ENCODE measurements around the gene TLK1. TPM values are rescaled to one million over a fixed set of nuclear protein-coding genes. Genes with fewer than 3 reads are reported as not detected.
A peak's percentile ranks its signal among the peaks of the same experiment; 100 is the strongest.

The TLK1 gene
- total RNA-seq, 1 experiment from 2014 or later: 79.1 TPM

DNA sequence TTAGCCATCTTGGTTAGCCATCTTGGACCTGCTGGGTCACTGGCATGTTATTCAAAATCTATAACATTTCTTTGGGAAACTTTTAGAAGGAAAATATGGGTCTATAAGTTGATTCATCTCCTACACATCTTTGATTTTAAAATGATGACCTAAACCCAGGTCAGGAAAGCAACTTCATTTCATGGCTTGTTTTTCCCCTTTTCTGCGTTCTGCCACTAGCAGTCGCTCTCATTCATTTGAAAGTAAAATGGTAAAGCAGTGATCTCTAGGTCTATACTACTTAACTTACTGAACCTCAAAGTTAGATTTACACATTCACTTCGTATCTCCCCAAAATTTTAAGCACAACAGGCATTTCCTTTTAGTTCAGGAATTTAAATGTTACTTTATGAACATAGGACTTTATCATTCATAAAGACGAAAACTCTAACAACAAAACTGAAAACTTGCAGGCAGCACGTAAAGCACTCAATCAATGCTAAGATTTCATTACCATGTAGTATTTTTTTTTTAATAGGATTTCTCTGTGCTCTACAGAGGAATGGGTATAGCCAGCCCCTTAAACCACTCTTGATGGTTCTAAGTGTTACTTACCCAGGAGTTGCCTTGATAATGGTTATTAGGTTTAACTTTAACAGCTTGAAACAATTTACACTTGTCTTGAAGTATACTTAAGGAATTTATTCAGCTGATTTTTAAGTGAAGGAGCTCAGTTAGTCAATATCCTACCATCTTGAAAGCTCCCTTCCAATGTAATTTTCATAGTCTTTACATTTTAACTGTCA lies 169.1 kb downstream of the TLK1 start:
- intact Hi-C loops (cut with micrococcal nuclease; ENCODE audit: unreplicated experiment): no loop called here
- no peak overlapping the region for H3K27ac ChIP-seq (ENCODE audit: low read depth, low read length, poor library complexity, severe bottlenecking)
- no peak overlapping the region for H3K4me3 ChIP-seq (ENCODE audit: low read depth, low read length, poor library complexity, severe bottlenecking)
- TF ChIP-seq, protein P1, sequence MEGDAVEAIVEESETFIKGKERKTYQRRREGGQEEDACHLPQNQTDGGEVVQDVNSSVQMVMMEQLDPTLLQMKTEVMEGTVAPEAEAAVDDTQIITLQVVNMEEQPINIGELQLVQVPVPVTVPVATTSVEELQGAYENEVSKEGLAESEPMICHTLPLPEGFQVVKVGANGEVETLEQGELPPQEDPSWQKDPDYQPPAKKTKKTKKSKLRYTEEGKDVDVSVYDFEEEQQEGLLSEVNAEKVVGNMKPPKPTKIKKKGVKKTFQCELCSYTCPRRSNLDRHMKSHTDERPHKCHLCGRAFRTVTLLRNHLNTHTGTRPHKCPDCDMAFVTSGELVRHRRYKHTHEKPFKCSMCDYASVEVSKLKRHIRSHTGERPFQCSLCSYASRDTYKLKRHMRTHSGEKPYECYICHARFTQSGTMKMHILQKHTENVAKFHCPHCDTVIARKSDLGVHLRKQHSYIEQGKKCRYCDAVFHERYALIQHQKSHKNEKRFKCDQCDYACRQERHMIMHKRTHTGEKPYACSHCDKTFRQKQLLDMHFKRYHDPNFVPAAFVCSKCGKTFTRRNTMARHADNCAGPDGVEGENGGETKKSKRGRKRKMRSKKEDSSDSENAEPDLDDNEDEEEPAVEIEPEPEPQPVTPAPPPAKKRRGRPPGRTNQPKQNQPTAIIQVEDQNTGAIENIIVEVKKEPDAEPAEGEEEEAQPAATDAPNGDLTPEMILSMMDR (conservative IDR thresholded peaks at IDR 0.05; ENCODE audit: low read depth, low read length): peak; percentile 23; the same call in 1 of the 2 replicates
- no peak for TF ChIP-seq EZH2 (IDR thresholded peaks at IDR 0.05; ENCODE audit: borderline replicate concordance, low read depth, low read length, poor library complexity, severe bottlenecking)
- H3K27me3 ChIP-seq (replicated peaks; ENCODE audit: insufficient read depth, low read depth, low read length, poor library complexity): no peaks in the 10 kb centered on the region
- no TSS peak for BruUV-seq (replicated peaks)
- H3K36me3 ChIP-seq (ENCODE audit: insufficient read depth, low read length, poor library complexity, severe bottlenecking): peaks cover 18% of the 10 kb centered on the region
- no peaks in the 10 kb centered on the region for H3K4me1 ChIP-seq (ENCODE audit: insufficient read depth, low read length, poor library complexity, severe bottlenecking)
- CTCF ChIA-PET: no interaction called here
- POLR2A ChIA-PET (ENCODE audit: low non-redundant PET): no interaction called here
- DNase-seq (ENCODE audit: low spot score): no peak
- H3K9me3 ChIP-seq (ENCODE audit: low read depth, low read length, poor library complexity, severe bottlenecking): no peaks in the 10 kb centered on the region

GRCh38 chr2:170986566-170987258 lies 174.0 kb downstream of the TLK1 start:
- no TSS peak for BruUV-seq (replicated peaks)
- Histone ChIP-seq H3K9me3 (ENCODE audit: low read depth, low read length, poor library complexity, severe bottlenecking) (no peaks in the 10 kb centered on the region), H3K36me3 (ENCODE audit: insufficient read depth, low read length, poor library complexity, severe bottlenecking) (no peaks in the 10 kb centered on the region), H3K27ac (ENCODE audit: low read depth, low read length, poor library complexity, severe bottlenecking) (no peak overlapping the region), H3K4me3 (ENCODE audit: low read depth, low read length, poor library complexity, severe bottlenecking) (no peak overlapping the region), H3K4me1 (ENCODE audit: insufficient read depth, low read length, poor library complexity, severe bottlenecking) (no peaks in the 10 kb centered on the region), H3K27me3 (replicated peaks; ENCODE audit: insufficient read depth, low read depth, low read length, poor library complexity) (no peaks in the 10 kb centered on the region)
- POLR2A ChIA-PET (ENCODE audit: low non-redundant PET): no interaction called here
- CTCF ChIA-PET: no interaction called here
- no peak for DNase-seq (ENCODE audit: low spot score)
- intact Hi-C loops (cut with micrococcal nuclease; ENCODE audit: unreplicated experiment): no loop called here
- TF ChIP-seq, protein P1 (conservative IDR thresholded peaks at IDR 0.05; ENCODE audit: low read depth, low read length): no peak
- TF ChIP-seq EZH2 (IDR thresholded peaks at IDR 0.05; ENCODE audit: borderline replicate concordance, low read depth, low read length, poor library complexity, severe bottlenecking): no peak

- ChIA-PET CTCF (no interaction called here), POLR2A (ENCODE audit: low non-redundant PET) (no interaction called here)
- no TSS peak for BruUV-seq (replicated peaks)
- no peak for TF ChIP-seq EZH2 (IDR thresholded peaks at IDR 0.05; ENCODE audit: borderline replicate concordance, low read depth, low read length, poor library complexity, severe bottlenecking)
- TF ChIP-seq, protein P1 (conservative IDR thresholded peaks at IDR 0.05; ENCODE audit: low read depth, low read length): no peak
- no peak overlapping the region for H3K4me3 ChIP-seq (ENCODE audit: low read depth, low read length, poor library complexity, severe bottlenecking)
- H3K27me3 ChIP-seq (replicated peaks; ENCODE audit: insufficient read depth, low read depth, low read length, poor library complexity): no peaks in the 10 kb centered on the region
- no peak for DNase-seq (ENCODE audit: low spot score)
- H3K36me3 ChIP-seq (ENCODE audit: insufficient read depth, low read length, poor library complexity, severe bottlenecking): no peaks in the 10 kb centered on the region
- H3K9me3 ChIP-seq (ENCODE audit: low read depth, low read length, poor library complexity, severe bottlenecking): no peaks in the 10 kb centered on the region
- intact Hi-C loops (cut with micrococcal nuclease; ENCODE audit: unreplicated experiment): no loop called here
- H3K27ac ChIP-seq (ENCODE audit: low read depth, low read length, poor library complexity, severe bottlenecking): no peak overlapping the region
- no peaks in the 10 kb centered on the region for H3K4me1 ChIP-seq (ENCODE audit: insufficient read depth, low read length, poor library complexity, severe bottlenecking)
Measured at GRCh38 chr2:170985407-170985806, 175.3 kb downstream of the TLK1 start.
